Sigmoid colon (tissue), 4 donors: ENCODE data around the gene SCN2A.

Source experiments
- CTCF ChIP-seq, 4 experiments: fragments of 450-650 bp in 3 of 4; fragments of 200-600 bp in 1 of 4; IDR thresholded peaks; one replicate each; pipeline ENCODE4 v1.5.1; 2016 to 2019; ENCODE audit warnings: antibody characterized with exemption in 4 of 4, mild to moderate bottlenecking in 3 of 4, moderate library complexity in 2 of 4
- EP300 ChIP-seq, 4 donors: sonication (generic); formaldehyde crosslinking; IDR thresholded peaks; one replicate each; pipeline ENCODE4 v1.6.1; 2017; ENCODE audit warnings: antibody characterized with exemption in 4 of 4
- POLR2A ChIP-seq, 2 donors: fragments of 450-650 bp; IDR thresholded peaks; one replicate each; pipeline ENCODE4 v1.6.1; 2016; ENCODE audit warnings: antibody characterized with exemption in 2 of 2, mild to moderate bottlenecking in 2 of 2, moderate library complexity in 2 of 2

- no peak for TF ChIP-seq POLR2A (IDR thresholded peaks at IDR 0.05)
- TF ChIP-seq CTCF (IDR thresholded peaks at IDR 0.05): no peak
- TF ChIP-seq EP300 (IDR thresholded peaks at IDR 0.05): no peak
These were observed 110.0 kb downstream of the SCN2A start for GRCh38 chr2:165349181-165349580.
